RWPE2 (cell line): ENCODE results near the gene STK39.

Source experiments
- ATAC-seq: fragments of 200-7000 bp; cut with Tn5 transposase; 3 replicates; pipeline ENCODE4 v1.9.1; 2021; ENCODE audit warnings: low read depth
- DNase-seq: peaks from one replicate; pipeline ENCODE4 v3.0.0-alpha.2; 2020; ENCODE audit warnings: low spot score
- H3K27ac ChIP-seq: fragments of 450-650 bp; 2 replicates; pipeline ENCODE4 v1.5.1; 2017; ENCODE audit warnings: mild to moderate bottlenecking; ENCODE audit not compliant: poor library complexity, severe bottlenecking
- H3K27me3 ChIP-seq: fragments of 250-450 bp; sonication (Bioruptor Pico); 2 replicates; pipeline ENCODE4 v1.5.1; 2021; ENCODE audit warnings: mild to moderate bottlenecking, moderate library complexity; ENCODE audit not compliant: insufficient read depth, poor library complexity, severe bottlenecking
- H3K36me3 ChIP-seq: fragments of 250-450 bp; sonication (Bioruptor Pico); 2 replicates; pipeline ENCODE4 v1.5.1; 2020; ENCODE audit warnings: low read depth, mild to moderate bottlenecking, moderate library complexity
- H3K4me1 ChIP-seq: fragments of 250-450 bp; sonication (Bioruptor Pico); 2 replicates; pipeline ENCODE4 v1.5.1; 2021; ENCODE audit warnings: mild to moderate bottlenecking, moderate library complexity; ENCODE audit not compliant: insufficient read depth, poor library complexity, severe bottlenecking
- H3K4me3 ChIP-seq: fragments of 250-450 bp; sonication (Bioruptor Pico); 2 replicates; pipeline ENCODE4 v1.5.1; 2021; ENCODE audit warnings: mild to moderate bottlenecking, moderate library complexity; ENCODE audit not compliant: severe bottlenecking
- H3K9me3 ChIP-seq: fragments of 250-450 bp; sonication (Bioruptor Pico); 2 replicates; pipeline ENCODE4 v1.5.1; 2021; ENCODE audit warnings: mild to moderate bottlenecking, moderate library complexity; ENCODE audit not compliant: severe bottlenecking
- TF ChIP-seq, protein P1 (sequence below): fragments of 450-650 bp; IDR thresholded peaks from one replicate; pipeline ENCODE4 v1.5.1; 2017; ENCODE audit warnings: mild to moderate bottlenecking, moderate library complexity; ENCODE audit not compliant: poor library complexity, severe bottlenecking

The STK39 gene

GRCh38 chr2:168076731-168077130, 170.7 kb downstream of the STK39 start:
- TF ChIP-seq, protein P1, sequence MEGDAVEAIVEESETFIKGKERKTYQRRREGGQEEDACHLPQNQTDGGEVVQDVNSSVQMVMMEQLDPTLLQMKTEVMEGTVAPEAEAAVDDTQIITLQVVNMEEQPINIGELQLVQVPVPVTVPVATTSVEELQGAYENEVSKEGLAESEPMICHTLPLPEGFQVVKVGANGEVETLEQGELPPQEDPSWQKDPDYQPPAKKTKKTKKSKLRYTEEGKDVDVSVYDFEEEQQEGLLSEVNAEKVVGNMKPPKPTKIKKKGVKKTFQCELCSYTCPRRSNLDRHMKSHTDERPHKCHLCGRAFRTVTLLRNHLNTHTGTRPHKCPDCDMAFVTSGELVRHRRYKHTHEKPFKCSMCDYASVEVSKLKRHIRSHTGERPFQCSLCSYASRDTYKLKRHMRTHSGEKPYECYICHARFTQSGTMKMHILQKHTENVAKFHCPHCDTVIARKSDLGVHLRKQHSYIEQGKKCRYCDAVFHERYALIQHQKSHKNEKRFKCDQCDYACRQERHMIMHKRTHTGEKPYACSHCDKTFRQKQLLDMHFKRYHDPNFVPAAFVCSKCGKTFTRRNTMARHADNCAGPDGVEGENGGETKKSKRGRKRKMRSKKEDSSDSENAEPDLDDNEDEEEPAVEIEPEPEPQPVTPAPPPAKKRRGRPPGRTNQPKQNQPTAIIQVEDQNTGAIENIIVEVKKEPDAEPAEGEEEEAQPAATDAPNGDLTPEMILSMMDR, result no peak
- H3K4me3 ChIP-seq, result no peak overlapping the region
- DNase-seq (no peak), ATAC-seq (no peak)
- H3K9me3 ChIP-seq, result no peaks in the 10 kb centered on the region
- H3K36me3 ChIP-seq, result peaks cover 9% of the 10 kb centered on the region; the same call in 1 of the 2 replicates
- no peaks in the 10 kb centered on the region for H3K27me3 ChIP-seq
- H3K27ac ChIP-seq, result no peak overlapping the region
- no peaks in the 10 kb centered on the region for H3K4me1 ChIP-seq

DNA sequence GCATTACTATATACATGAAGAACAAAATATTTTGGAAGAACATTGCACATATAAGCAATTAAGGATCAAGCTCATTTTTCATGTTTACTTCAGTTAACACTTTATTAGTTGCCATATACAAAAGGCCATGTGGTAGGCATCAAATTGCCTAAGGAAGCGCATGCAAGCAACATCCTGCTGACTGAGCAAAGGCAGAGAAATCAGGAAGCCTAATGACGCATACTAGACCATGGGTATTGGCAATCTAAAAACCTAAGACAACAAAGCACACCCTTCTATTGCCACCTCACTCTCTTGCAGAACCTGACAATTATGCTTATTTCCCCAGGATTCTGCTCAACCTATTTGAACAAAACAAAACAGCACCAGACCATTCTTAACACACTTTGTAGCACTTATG, 171.9 kb downstream of the STK39 start:
- Histone ChIP-seq H3K9me3 (no peaks in the 10 kb centered on the region), H3K4me1 (no peaks in the 10 kb centered on the region), H3K4me3 (no peak overlapping the region), H3K27me3 (no peaks in the 10 kb centered on the region), H3K36me3 (peaks cover 13% of the 10 kb centered on the region), H3K27ac (no peak overlapping the region)
- DNase-seq (no peak), ATAC-seq (peak; percentile 38; the same call in 1 of the 3 replicates)
- TF ChIP-seq, protein P1, result no peak

GRCh38 chr2:168072626-168073303, 174.6 kb downstream of the STK39 start:
- DNase-seq (no peak), ATAC-seq (no peak)
- no peaks in the 10 kb centered on the region for H3K9me3 ChIP-seq
- H3K4me1 ChIP-seq, result no peaks in the 10 kb centered on the region
- H3K36me3 ChIP-seq, result peaks cover 13% of the 10 kb centered on the region
- TF ChIP-seq, protein P1, result no peak
- no peaks in the 10 kb centered on the region for H3K27me3 ChIP-seq
- no peak overlapping the region for H3K27ac ChIP-seq
- H3K4me3 ChIP-seq, result no peak overlapping the region

DNA sequence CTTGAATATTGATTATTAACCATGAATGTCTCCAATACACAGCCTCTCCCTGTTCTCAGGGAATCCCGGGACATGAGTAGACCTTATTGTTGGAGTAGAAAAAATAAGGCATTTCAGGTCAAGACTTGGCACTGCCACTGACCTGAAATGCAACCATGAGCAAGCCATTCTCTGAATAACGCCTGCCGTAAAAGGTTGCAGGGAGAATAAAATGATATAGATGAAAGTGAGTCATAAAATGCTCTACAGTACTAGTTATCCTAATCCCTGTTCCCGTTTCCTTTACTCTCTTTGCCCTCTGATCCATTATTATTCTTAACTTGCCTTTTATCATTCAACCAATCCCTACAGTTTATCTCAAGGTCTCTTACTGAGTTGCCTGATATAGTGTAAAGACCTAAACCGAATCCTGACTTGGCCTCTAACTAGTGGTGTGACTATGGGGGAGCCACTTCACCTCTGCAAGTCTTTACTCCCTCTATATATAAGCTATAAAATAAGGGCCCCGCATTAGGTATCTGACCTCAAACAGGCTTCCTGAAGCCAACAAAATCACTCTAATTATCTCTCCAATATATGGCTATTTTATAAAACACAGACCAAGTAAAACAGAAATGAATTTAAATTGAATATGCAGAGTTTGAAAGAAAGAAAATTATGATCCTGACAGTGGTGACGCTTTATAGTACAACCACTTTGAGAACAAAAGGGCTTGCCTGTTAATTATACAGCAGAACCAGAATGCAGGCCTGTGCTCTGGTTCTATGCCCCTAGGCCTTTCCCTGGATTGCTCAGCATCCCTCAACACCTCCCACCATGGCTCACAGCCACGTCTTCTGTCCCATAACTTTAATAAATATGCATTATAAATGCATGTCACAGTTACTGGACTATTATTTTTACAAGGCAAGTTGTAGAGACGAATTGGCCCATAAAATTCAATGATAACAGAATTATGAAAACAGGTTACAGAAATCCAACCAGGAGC, 183.1 kb downstream of the STK39 start:
- TF ChIP-seq, protein P1, result no peak
- no peak for ATAC-seq
- DNase-seq, result no peak
- H3K27ac ChIP-seq, result no peak overlapping the region
- H3K36me3 ChIP-seq, result peaks cover 19% of the 10 kb centered on the region; the same call in 1 of the 2 replicates
- H3K27me3 ChIP-seq, result no peaks in the 10 kb centered on the region
- no peak overlapping the region for H3K4me3 ChIP-seq
- H3K9me3 ChIP-seq, result no peaks in the 10 kb centered on the region
- no peaks in the 10 kb centered on the region for H3K4me1 ChIP-seq
